ENCODE results near the gene NCAPG. TPM values are rescaled to one million over a fixed set of nuclear protein-coding genes. Genes with fewer than 3 reads are reported as not detected.

Gene NCAPG
- polyA plus RNA-seq, 1 donor = 11.8 TPM

GRCh38 chr4:17875402-17876070, 64.8 kb downstream of the NCAPG start:
- no peak for DNase-seq (ENCODE audit: low read depth)

GRCh38 chr4:17876943-17877342, 66.2 kb downstream of the NCAPG start:
- no peak for DNase-seq (ENCODE audit: low read depth)

GRCh38 chr4:17877661-17878060, 66.9 kb downstream of the NCAPG start:
- DNase-seq (ENCODE audit: low read depth) = no peak

- DNase-seq (ENCODE audit: low read depth) = no peak
These were observed 73.3 kb downstream of the NCAPG start for GRCh38 chr4:17884063-17884462.

GRCh38 chr4:17884511-17884910, 73.7 kb downstream of the NCAPG start:
- DNase-seq (ENCODE audit: low read depth) = no peak

GRCh38 chr4:17889692-17890091, 78.9 kb downstream of the NCAPG start:
- DNase-seq (ENCODE audit: low read depth) = no peak

- no peak for DNase-seq (ENCODE audit: low read depth)
These were observed 83.6 kb downstream of the NCAPG start for GRCh38 chr4:17894421-17894820.

Other genes with a start within 250 kb of the NCAPG start
- 43.2 TPM for gene LAP3, start 233.8 kb upstream of the NCAPG start, polyA plus RNA-seq (ENCODE audit: insufficient read length)
- 26.0 TPM for gene MED28, start 196.3 kb upstream of the NCAPG start, polyA plus RNA-seq (ENCODE audit: insufficient read length)
- 7.7 TPM for gene FAM184B, start 29.4 kb upstream of the NCAPG start, polyA plus RNA-seq (ENCODE audit: insufficient read length)
- gene DCAF16, start 222 bp upstream of the NCAPG start, polyA plus RNA-seq (ENCODE audit: insufficient read length) = 30.2 TPM
- 9.4 TPM for gene LCORL, start 210.8 kb downstream of the NCAPG start, polyA plus RNA-seq (ENCODE audit: insufficient read length)